PC-9 (cell line): Measurements from ENCODE around the gene CYYR1.

Experiments used
- CTCF ChIP-seq: fragments of 200-600 bp; sonication (generic); conservative IDR thresholded peaks from 2 replicates; pipeline ENCODE4 v1.6.1; 2017; ENCODE audit warnings: mixed run types, antibody characterized with exemption, mild to moderate bottlenecking, moderate library complexity
- EZH2 ChIP-seq: fragments of 200-600 bp; sonication (generic); IDR thresholded peaks from 2 replicates; pipeline ENCODE4 v1.8.0; 2017; ENCODE audit warnings: antibody characterized with exemption, low read depth

GRCh38 chr21:26572702-26573381 is at the start of gene CYYR1:
- TF ChIP-seq CTCF (no peak), EZH2 (no peak)
